Stimulated activated memory B cell treated with anti-CD40 and anti-IgM and Interleukin-4, amounts not matched to agents 10 μg/mL and 1 μg/mL and 100 μg/mL, for 72 hours (primary cell): ENCODE measurements around the gene PTTG1IP.

ENCODE experiments used
- ATAC-seq: fragments of 150-1000 bp; cut with Tn5 transposase; 2 replicates; pipeline ENCODE4 v1.10.0; 2021
- H3K27ac Mint-ChIP-seq: one replicate; pipeline ENCODE4 v1.8.0; 2022; ENCODE audit warnings: mild to moderate bottlenecking, mixed read lengths
- H3K27me3 Mint-ChIP-seq: one replicate; pipeline ENCODE4 v1.8.0; 2022; ENCODE audit warnings: mixed read lengths
- H3K36me3 Mint-ChIP-seq: one replicate; pipeline ENCODE4 v1.8.0; 2022; ENCODE audit warnings: mixed read lengths
- H3K4me1 Mint-ChIP-seq: one replicate; pipeline ENCODE4 v1.8.0; 2022; ENCODE audit warnings: mixed read lengths
- H3K4me3 Mint-ChIP-seq: one replicate; pipeline ENCODE4 v1.8.0; 2022; ENCODE audit warnings: mild to moderate bottlenecking, moderate library complexity, mixed read lengths
- H3K9me3 Mint-ChIP-seq: one replicate; pipeline ENCODE4 v1.8.0; 2022; ENCODE audit warnings: mixed read lengths

The PTTG1IP gene

GRCh38 chr21:44869781-44870747 lies 3.4 kb downstream of the PTTG1IP start:
- no peak for ATAC-seq
- H3K27me3 Mint-ChIP-seq: no peaks in the 10 kb centered on the region
- H3K4me3 Mint-ChIP-seq: no peak overlapping the region
- H3K36me3 Mint-ChIP-seq: peaks cover 11% of the 10 kb centered on the region
- H3K4me1 Mint-ChIP-seq: peaks cover 80% of the 10 kb centered on the region
- H3K9me3 Mint-ChIP-seq: no peaks in the 10 kb centered on the region
- H3K27ac Mint-ChIP-seq: no peak overlapping the region

GRCh38 chr21:44868707-44869106 lies 4.8 kb downstream of the PTTG1IP start:
- Mint-ChIP-seq H3K27me3 (no peaks in the 10 kb centered on the region), H3K4me1 (peaks cover 74% of the 10 kb centered on the region), H3K4me3 (no peak overlapping the region), H3K27ac (no peak overlapping the region), H3K9me3 (no peaks in the 10 kb centered on the region), H3K36me3 (peaks cover 20% of the 10 kb centered on the region)
- ATAC-seq: no peak

GRCh38 chr21:44867999-44868700 lies 5.3 kb downstream of the PTTG1IP start:
- Mint-ChIP-seq H3K36me3 (peaks cover 26% of the 10 kb centered on the region), H3K27ac (no peak overlapping the region), H3K4me3 (no peak overlapping the region), H3K9me3 (no peaks in the 10 kb centered on the region), H3K4me1 (peaks cover 80% of the 10 kb centered on the region), H3K27me3 (no peaks in the 10 kb centered on the region)
- ATAC-seq: no peak

GRCh38 chr21:44867464-44867863 lies 6.0 kb downstream of the PTTG1IP start:
- ATAC-seq: no peak
- Mint-ChIP-seq H3K4me3 (no peak overlapping the region), H3K27ac (no peak overlapping the region), H3K36me3 (peaks cover 26% of the 10 kb centered on the region), H3K27me3 (no peaks in the 10 kb centered on the region), H3K4me1 (peaks cover 76% of the 10 kb centered on the region), H3K9me3 (no peaks in the 10 kb centered on the region)

GRCh38 chr21:44866780-44867179 lies 6.7 kb downstream of the PTTG1IP start:
- H3K36me3 Mint-ChIP-seq: peaks cover 28% of the 10 kb centered on the region
- H3K27me3 Mint-ChIP-seq: no peaks in the 10 kb centered on the region
- peaks cover 71% of the 10 kb centered on the region for H3K4me1 Mint-ChIP-seq
- H3K4me3 Mint-ChIP-seq: no peak overlapping the region
- H3K27ac Mint-ChIP-seq: peak overlapping the region; percentile 52
- H3K9me3 Mint-ChIP-seq: no peaks in the 10 kb centered on the region
- no peak for ATAC-seq

- no peaks in the 10 kb centered on the region for H3K27me3 Mint-ChIP-seq
- H3K27ac Mint-ChIP-seq: peak overlapping the region; percentile 52
- H3K36me3 Mint-ChIP-seq: peaks cover 38% of the 10 kb centered on the region
- peak; percentile 97 for ATAC-seq
- H3K4me1 Mint-ChIP-seq: peaks cover 68% of the 10 kb centered on the region
- peak overlapping the region; percentile 40 for H3K4me3 Mint-ChIP-seq
- no peaks in the 10 kb centered on the region for H3K9me3 Mint-ChIP-seq
Measured at GRCh38 chr21:44865561-44866280, 7.8 kb downstream of the PTTG1IP start.

GRCh38 chr21:44862869-44863685 lies 10.4 kb downstream of the PTTG1IP start:
- ATAC-seq: no peak
- H3K4me1 Mint-ChIP-seq: peaks cover 47% of the 10 kb centered on the region
- no peaks in the 10 kb centered on the region for H3K9me3 Mint-ChIP-seq
- H3K27me3 Mint-ChIP-seq: no peaks in the 10 kb centered on the region
- no peak overlapping the region for H3K4me3 Mint-ChIP-seq
- peaks cover 59% of the 10 kb centered on the region for H3K36me3 Mint-ChIP-seq
- no peak overlapping the region for H3K27ac Mint-ChIP-seq

- Mint-ChIP-seq H3K9me3 (no peaks in the 10 kb centered on the region), H3K27me3 (no peaks in the 10 kb centered on the region), H3K36me3 (peaks cover 64% of the 10 kb centered on the region), H3K4me3 (no peak overlapping the region), H3K27ac (no peak overlapping the region), H3K4me1 (peaks cover 16% of the 10 kb centered on the region)
- no peak for ATAC-seq
Measured at GRCh38 chr21:44858791-44859190, 14.7 kb downstream of the PTTG1IP start.

- no peak for ATAC-seq
- peaks cover 12% of the 10 kb centered on the region for H3K4me1 Mint-ChIP-seq
- peaks cover 64% of the 10 kb centered on the region for H3K36me3 Mint-ChIP-seq
- H3K4me3 Mint-ChIP-seq: no peak overlapping the region
- no peak overlapping the region for H3K27ac Mint-ChIP-seq
- no peaks in the 10 kb centered on the region for H3K27me3 Mint-ChIP-seq
- H3K9me3 Mint-ChIP-seq: no peaks in the 10 kb centered on the region
Measured at GRCh38 chr21:44858291-44858690, 15.2 kb downstream of the PTTG1IP start.

- Mint-ChIP-seq H3K27me3 (no peaks in the 10 kb centered on the region), H3K36me3 (peaks cover 63% of the 10 kb centered on the region), H3K4me1 (peaks cover 10% of the 10 kb centered on the region), H3K4me3 (no peak overlapping the region), H3K27ac (no peak overlapping the region), H3K9me3 (no peaks in the 10 kb centered on the region)
- no peak for ATAC-seq
Measured at GRCh38 chr21:44857127-44857892, 16.2 kb downstream of the PTTG1IP start.

- peaks cover 58% of the 10 kb centered on the region for H3K36me3 Mint-ChIP-seq
- no peaks in the 10 kb centered on the region for H3K9me3 Mint-ChIP-seq
- H3K4me1 Mint-ChIP-seq: peaks cover 2% of the 10 kb centered on the region
- no peak overlapping the region for H3K4me3 Mint-ChIP-seq
- no peak for ATAC-seq
- H3K27ac Mint-ChIP-seq: no peak overlapping the region
- no peaks in the 10 kb centered on the region for H3K27me3 Mint-ChIP-seq
Measured at GRCh38 chr21:44856131-44856530, 17.4 kb downstream of the PTTG1IP start.

GRCh38 chr21:44855572-44855971 lies 17.9 kb downstream of the PTTG1IP start:
- ATAC-seq: no peak
- Mint-ChIP-seq H3K27me3 (no peaks in the 10 kb centered on the region), H3K4me3 (no peak overlapping the region), H3K9me3 (no peaks in the 10 kb centered on the region), H3K27ac (no peak overlapping the region), H3K4me1 (no peaks in the 10 kb centered on the region), H3K36me3 (peaks cover 58% of the 10 kb centered on the region)

- Mint-ChIP-seq H3K27ac (no peak overlapping the region), H3K4me1 (no peaks in the 10 kb centered on the region), H3K36me3 (peaks cover 54% of the 10 kb centered on the region), H3K9me3 (no peaks in the 10 kb centered on the region), H3K27me3 (no peaks in the 10 kb centered on the region), H3K4me3 (no peak overlapping the region)
- no peak for ATAC-seq
Measured at GRCh38 chr21:44854664-44855446, 18.6 kb downstream of the PTTG1IP start.

GRCh38 chr21:44854391-44854663 lies 19.2 kb downstream of the PTTG1IP start:
- Mint-ChIP-seq H3K27me3 (no peaks in the 10 kb centered on the region), H3K4me1 (no peaks in the 10 kb centered on the region), H3K9me3 (no peaks in the 10 kb centered on the region), H3K27ac (no peak overlapping the region), H3K4me3 (no peak overlapping the region), H3K36me3 (peaks cover 49% of the 10 kb centered on the region)
- ATAC-seq: no peak
